GM04503 (cell line): ENCODE results near the gene COL19A1.

ENCODE experiments used
- DNase-seq: peaks from one replicate; pipeline ENCODE4 v3.0.0-alpha.2; 2012; ENCODE audit warnings: low read depth

COL19A1 gene

DNA sequence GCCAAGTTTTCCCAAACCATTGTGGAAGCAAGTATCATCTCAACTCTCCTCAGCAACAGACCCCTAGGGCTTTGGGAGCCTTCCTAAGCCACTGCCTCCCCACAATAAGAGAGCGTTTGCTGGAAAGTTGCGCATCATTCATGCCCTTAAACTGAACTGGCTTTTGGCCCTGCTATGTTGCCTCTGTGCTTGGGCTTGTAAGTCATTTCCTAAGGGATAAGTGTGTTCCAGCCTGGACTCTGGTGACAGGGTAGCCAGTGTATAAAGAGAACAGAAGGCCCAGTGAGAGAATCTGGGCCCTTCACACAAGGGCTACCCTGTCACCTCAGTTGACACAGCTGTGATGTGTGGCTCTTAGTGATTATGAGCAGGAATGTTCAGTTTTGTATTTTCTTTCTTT, 358.7 kb downstream of the COL19A1 start:
- no peak for DNase-seq

GRCh38 chr6:70231311-70231710, 365.0 kb downstream of the COL19A1 start:
- DNase-seq = no peak

GRCh38 chr6:70234561-70235236, 368.3 kb downstream of the COL19A1 start:
- DNase-seq = no peak

DNA sequence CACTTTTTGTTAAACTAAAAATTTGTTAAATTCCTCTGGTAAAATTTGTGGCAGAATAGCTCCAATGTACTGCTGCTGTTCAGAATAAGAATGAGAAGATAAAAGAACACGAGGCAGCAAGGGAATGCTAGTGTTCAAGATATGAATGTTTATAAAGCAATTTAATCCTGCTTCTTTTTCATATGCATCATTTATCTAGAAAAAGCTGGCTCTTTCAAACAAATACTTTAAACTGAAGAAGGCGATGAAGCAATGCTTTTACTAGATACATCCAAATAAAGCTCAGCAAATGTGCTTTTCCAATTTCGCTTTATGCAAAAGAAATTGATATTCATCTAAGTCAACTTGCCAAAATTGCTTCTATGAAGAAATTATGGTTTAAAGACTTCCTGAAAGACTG, 370.0 kb downstream of the COL19A1 start:
- DNase-seq = no peak

GRCh38 chr6:70241031-70241430, 374.7 kb downstream of the COL19A1 start:
- no peak for DNase-seq

GRCh38 chr6:70241991-70242420, 375.6 kb downstream of the COL19A1 start:
- no peak for DNase-seq

- DNase-seq = no peak
Measured at GRCh38 chr6:70246118-70246517, 379.8 kb downstream of the COL19A1 start.

DNA sequence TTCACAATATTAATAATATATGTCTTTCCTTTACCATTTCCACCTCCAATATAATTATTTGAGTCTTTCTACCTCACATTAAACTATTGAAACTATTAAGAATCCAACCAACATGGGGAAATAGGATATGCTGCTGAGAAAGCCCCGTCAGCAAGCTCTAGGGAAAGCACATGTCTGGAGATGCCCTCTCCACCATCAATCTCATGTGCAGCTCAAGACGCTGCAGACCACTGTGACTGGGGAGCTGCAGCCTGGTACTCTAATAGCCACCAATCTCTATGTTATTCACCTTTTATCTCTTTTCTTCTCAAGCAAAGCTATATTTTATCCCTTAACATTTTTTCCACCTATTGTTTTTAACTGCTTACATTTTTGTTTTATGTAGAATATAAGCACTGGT, 386.2 kb downstream of the COL19A1 start:
- no peak for DNase-seq

- DNase-seq = no peak
Measured at GRCh38 chr6:70253923-70254322, 387.6 kb downstream of the COL19A1 start.

DNA sequence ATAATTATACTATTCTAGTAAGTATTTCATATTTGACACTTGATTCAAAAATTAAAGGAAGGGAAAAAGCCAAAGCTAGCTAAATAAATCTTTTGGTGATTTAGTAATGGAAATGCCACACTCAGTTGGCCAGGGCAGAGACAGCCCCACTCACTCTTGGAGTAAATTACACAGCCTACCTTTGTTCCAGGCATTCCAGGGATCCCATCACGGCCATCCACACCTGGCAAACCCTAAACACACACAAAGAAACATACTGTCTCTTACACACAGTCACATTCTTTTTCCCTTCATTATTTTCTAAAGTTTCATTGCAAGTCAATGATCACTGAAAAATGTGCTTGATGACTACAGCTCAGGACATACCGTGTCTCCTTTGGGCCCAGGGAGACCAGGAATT, 388.4 kb downstream of the COL19A1 start:
- DNase-seq = no peak

DNA sequence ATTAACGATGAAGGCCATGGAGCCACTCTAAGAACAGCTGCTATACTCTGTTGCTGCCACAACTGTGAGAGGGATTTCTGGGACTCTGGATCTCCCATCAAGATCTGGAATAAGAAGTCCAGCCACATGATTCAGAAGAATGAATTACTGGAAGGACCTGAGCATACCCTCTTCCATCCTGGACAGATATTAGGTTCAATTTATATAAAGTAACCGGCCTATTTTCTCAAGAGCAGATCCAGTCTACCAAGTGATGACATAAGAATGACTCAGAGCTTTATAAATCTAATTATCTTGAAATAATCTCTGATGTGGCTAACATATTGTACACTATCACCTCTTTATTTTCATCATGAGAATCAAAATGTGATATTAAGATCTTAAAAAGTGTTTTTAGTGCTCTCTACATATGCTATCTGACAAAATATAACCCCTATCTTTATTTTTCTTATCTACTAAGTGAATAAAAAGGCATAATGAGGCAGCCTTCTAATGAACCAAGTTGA, 391.5 kb downstream of the COL19A1 start:
- DNase-seq = no peak

DNA sequence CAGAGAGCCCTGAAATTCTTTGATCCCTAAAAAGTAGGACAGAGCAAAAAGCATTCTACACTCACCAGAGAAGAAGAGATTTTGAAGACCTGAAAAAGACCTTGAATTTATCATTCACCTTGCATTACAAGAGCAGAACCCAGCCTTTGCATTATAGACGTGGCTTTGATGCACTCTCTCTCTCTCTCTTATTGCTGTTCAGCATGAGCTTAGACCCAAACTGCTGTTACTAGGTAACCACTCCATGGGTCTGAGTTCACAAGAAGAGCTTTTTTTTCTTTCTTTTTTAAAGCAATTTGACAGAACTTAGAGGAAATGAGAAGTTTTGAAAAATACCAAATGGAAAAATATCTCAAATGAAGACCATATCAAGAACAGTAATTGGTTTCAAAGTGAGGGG, 392.1 kb downstream of the COL19A1 start:
- no peak for DNase-seq
